Measurements from ENCODE around the gene RNASE4.
"Not testable (repeated sequence)": the region's sequence is repeated elsewhere in the genome, so short reads cannot be mapped to it uniquely, and the experiment has no call there.

The RNASE4 gene

DNA sequence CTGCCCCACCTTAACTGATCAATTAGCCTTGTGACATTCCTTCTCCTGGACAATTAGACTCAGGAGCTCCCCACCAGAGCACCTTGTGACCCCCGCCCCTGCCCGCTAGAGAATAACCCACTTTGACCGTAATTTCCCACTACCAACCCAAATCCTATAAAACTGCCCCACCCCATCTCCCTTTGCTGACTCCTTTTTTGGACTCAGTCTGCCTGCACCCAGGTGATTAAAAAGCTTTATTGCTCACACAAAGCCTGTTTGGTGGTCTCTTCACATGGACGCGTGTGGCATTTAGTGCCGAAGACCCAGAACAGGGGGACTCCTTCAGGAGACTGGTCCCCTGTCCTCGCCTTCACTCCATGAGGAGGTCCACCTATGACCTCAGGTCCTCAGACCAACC lies 16.6 kb downstream of the RNASE4 start:
- not testable (repeated sequence) for DNase-seq

GRCh38 chr14:20706657-20707355 lies 22.4 kb downstream of the RNASE4 start:
- DNase-seq = no peak

- DNase-seq = no peak
These were observed 23.3 kb downstream of the RNASE4 start for GRCh38 chr14:20707622-20708021.

DNA sequence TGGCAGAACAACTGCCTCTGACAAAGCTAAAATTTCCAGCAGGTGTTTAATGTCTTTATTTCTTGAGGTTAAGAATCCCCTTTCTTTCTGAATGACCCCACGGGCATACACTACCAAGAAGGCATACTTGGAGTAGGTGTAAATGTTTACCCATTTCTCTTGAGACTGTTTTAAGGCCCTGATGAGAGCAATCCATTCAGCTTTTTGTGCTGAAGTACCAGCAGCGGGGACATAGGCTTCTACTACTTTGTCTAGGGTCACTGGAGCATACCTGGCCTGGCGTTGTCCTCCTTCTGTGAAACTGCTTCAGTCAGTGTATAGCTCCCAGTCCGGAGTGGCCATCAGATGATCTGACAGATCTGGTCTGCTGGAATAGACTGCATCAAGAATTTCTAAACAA lies 26.9 kb downstream of the RNASE4 start:
- no peak for DNase-seq

GRCh38 chr14:20711685-20712084 lies 27.3 kb downstream of the RNASE4 start:
- no peak for DNase-seq

- no peak for DNase-seq
These were observed 28.5 kb downstream of the RNASE4 start for GRCh38 chr14:20712904-20713303.

- DNase-seq = no peak
These were observed 30.4 kb downstream of the RNASE4 start for GRCh38 chr14:20714593-20715250.

- no peak for DNase-seq
These were observed 35.4 kb downstream of the RNASE4 start for GRCh38 chr14:20719777-20720176.

DNA sequence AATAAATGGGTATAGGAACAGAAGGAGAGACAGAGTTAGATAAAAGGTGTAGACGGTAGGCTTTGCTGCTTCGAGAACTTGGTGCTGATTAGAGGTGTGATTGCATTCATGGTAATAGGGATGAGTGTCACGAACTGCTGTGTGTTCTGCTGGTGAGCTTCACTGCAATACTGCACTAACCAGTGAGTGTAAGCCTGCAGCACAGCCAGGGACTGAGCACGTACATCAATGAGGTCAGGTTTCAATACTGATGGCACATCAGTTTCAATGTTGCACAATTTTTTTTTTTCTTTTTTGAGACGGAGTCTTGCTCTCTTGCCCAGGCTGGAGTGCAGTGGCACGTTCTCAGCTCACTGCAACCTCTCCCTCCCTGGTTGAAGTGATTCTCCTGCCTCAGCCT lies 36.4 kb downstream of the RNASE4 start:
- no peak for DNase-seq

- DNase-seq = no peak
These were observed 37.7 kb downstream of the RNASE4 start for GRCh38 chr14:20722016-20722415.

DNA sequence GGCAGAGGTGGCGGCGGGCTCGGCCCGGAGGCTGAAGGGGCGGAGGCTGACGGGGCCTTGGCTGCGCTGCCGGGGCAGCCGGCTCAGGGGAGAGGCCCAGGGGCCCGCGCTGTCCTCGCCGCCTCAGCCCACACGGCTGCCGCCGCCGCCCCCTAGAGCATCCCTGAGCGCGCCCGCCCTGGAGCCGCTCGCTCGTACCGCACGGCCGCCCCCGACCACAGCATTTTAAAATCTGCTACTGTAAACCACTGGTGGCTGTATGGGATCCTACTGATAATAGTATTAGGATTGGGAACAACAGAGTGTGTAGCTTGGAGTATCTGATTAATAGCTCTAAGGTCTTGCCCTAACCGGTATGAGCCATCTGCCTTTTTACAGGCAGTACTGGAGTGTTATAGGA lies 39.1 kb downstream of the RNASE4 start:
- DNase-seq = no peak

DNA sequence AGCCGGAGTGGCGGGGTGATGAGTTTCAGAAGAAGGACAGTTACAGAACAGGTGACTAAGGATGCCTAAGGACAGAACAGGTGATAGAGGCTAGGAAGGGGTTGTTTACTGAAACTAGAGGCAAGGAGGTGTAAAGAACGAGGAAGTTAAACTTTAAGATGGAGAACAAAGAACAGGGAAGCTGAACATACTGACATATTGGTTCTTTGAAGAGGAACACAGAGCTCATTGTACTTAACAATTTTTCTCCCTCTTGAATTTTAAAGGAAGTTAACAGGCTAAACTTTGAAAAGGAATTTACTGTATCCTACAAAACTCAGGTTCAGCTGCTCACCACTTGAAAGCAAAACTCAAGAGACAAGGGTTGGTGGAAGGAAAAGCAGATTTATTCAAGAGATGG lies 41.8 kb downstream of the RNASE4 start:
- not testable (repeated sequence) for DNase-seq

DNA sequence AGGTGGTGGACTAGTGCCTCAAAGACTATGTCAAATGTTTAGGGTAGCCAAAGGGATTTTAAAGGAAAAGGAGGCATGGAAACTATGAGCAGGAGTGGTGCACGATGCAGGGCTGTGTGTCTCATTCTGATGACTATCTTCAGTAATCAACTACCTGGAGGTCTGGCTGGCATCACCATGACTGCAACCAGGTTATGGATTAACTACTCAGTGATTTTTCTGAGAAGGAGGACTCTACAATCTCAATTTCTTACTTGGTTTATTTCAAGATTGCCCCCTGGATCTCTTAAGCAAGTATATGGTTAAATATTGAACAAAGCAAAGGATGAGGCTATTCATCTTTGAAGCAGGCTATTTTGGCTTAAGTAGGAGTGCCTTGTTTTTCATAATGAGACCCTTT lies 42.2 kb downstream of the RNASE4 start:
- no peak for DNase-seq

DNA sequence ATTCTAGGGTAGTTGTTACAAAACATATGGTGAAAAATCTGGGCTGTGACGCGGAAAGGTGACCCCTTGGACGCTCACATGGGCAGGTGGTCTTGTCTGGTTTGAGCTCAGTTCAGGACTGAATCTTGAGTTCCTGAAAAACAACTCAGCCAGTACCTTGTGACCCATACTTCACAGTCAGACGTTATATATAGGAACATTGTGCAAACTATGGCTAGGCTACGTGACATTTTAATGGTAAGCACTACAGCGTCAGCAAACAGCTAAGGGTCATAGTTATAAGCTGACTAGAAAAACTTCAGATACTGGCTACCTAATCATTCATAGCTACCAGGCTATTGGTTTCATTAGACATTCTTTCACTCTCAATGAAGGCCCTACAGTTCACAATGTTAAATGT lies 46.5 kb downstream of the RNASE4 start:
- no peak for DNase-seq

DNA sequence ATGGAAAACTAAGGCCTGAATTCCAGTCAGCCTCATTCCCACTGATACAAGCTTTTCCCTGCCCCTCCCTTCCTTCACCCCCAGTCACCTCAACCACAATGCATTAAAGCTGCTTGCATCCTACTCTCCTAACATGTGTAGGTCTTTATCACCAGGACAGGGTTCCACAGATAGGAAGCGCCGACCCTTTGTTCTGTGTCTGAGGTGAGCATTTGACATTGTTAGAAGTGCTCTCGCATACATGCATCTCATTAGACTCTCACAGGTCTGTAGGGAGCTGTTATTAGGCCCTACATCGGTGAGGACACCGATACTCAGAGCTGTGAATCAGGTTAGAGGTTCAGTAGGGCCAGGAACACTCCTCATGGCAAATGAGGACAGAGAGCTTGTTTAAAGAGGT lies 48.1 kb downstream of the RNASE4 start:
- DNase-seq = no peak

DNA sequence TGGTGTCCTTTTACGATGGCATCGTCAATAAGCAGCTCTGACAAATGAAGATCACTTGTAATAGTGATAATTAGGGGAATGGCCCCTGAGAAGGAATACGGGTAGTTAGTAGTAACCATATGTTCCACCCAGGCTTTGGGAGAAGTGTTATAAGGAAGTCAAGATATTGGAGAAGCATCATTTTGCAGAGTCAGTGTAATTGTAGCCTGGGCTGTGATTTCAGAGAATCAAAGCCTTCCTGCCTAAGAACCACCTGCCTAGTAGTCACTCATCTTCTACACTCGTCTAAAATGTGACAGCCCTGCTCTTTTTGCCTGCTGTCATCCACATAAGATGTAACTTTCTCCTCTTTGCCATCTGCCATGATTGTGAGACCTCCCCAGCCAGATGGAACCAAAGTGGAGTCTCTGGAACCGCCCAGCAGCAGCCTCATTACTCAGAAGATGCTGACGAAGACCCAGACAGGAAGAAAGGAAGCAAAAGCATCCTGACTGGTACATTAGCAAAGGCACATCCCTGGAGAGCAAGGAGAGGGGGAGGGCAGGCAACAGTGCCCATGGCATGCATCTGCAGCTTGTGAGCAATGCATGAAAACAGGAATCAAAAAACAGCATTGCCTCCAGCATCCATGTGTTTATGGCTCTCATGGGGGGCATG lies 48.7 kb downstream of the RNASE4 start:
- no peak for DNase-seq

DNA sequence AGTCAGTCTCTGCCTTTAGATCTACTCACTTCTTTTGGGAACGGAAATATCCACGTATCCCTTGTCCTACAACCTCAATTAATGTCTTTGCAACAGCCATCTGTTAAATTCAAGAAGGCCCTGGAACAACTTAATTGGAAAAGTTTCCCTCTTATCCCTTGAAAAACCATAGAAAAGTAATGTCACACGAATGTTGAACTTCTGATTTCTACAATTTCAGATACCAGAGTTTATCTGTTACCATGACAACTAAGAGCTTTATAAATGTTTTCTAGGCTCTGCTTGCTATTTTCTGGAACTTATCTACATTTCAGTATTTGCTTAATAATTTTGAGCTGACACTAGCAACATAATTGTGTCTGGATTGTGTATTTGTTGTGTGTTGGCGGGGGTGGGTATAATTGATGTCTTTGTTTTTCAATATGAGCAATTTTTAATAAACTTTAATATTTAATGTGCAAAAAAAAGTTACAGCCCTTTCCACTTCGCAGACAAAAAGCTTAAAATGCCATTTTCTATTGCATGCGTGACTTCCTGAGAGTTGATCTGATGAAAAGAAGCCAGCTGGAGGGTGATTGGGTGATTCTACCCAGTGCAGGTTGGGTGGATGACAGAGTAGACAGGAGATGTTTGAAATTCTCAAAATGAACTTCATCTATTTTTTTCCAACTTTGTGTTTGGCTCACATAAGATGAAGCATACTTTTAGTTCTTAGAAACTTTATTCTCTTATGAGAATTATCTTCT lies 49.5 kb downstream of the RNASE4 start:
- no peak for DNase-seq

DNA sequence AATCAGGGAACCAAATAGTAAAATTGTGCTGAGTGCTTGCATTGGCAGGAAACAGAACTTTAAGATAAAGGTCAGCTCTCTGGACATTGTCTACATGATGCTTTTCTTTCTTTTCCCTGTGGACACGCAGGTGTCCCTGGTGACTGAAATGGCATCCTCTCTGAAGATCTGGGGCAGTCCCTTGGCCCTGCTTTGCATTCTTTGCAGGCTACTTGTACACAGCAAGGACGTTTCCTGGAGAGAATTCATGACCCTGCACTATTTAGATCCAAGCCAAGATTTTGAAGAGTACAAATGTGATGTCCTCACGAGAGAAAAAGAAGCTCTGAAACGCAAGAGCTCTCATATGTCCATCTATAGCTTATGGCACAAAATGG lies 50.1 kb downstream of the RNASE4 start:
- DNase-seq = no peak

DNA sequence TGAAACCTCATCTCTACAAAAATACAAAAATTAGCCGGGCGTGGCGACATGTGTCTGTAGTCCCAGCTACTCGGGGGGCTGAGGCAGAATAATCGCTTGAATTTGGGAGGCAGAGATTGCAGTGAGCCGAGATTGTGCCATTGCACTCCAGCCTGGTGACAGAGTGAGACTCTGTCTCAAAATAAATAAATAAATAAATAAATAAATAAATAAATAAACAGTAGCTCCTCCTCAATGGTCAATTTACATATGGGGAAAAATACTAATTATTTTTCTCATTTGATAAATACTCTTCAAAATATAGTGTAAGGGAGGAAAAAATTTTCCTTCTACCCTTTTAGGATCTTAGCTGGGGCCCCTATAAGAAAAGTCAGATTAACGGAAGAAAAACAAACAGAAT lies 53.9 kb downstream of the RNASE4 start:
- DNase-seq = not testable (repeated sequence)

DNA sequence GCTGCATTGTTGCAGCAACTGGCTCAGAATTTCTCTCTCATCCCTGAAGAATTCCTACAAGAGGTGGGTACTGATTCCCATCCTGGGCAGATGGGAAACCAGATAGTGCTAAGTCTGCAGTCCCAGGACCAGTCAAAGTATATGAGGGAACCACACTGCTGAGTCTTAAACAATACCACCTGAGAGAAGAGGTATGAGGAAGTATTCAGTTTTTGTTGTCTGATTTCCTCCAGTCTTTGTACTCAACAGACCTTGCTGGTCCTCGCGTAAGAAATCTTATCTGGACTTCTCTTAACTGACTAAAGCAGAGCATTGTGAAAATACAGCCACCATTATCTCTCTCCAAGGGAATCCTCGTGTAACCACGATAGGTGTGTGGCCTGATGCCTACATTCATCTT lies 57.8 kb downstream of the RNASE4 start:
- no peak for DNase-seq

GRCh38 chr14:20743556-20743955 lies 59.2 kb downstream of the RNASE4 start:
- DNase-seq = no peak

DNA sequence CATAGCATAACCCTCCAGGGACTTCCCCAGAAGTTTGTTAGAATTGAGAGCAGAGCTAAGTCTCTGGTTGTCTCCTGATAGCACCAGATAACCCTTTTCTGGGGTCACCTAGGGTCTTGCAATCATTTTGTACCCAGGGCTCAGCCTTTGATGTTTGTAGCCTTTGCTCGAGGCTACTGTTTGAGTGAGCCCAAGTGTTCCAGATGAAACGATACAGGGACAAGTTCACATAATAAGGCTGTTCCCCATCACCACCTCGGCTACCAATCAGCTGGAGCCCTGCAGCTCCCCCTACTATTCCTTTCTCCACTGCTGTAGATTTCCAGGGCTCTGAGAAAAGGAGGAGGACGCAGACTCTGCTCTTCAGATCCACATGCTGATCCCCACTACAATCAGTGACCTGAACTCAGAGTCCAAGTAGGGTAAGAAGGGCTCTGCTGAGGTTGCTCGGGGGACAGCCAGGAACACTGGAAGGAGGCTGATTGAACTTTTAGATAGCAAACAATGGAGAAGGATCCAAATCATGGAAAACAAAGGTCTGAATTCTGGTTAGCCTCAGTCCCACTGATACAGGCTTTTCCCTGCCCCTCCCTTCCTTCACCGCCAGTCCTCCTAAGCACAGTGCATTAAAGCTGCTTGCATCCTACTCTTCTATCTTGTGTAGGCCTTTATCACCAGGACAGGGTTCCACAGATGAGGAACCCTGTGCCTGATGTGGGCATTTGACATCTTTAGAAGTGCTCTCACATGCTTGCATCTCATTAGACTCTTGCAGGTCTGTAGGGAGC lies 61.4 kb downstream of the RNASE4 start, which contains the start of gene EDDM3A:
TSS of gene EDDM3A (plus strand) at position 317 of the 788 bp plus-strand sequence. CDS start 1,694 bp downstream, outside the sequence.
- no peak for DNase-seq

DNA sequence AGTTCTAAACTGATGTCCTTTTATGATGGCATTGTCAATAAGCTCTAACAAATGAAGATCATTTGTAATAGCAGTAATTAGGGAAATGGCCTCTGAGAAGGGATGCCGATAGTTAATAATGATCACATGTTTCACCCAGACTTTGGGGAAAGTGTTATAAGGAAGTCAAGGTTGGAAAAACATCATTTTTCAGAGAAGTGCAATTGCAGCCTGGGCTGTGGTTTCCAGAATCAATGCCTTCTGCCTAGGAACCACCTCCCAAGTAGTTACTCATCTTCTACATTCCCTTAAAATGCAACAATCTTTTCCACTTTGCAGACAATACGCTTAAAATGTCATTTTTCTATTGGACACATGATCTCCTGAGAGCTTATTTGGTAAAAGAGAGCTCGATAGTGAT lies 62.2 kb downstream of the RNASE4 start:
- no peak for DNase-seq
